Stimulated activated CD4-positive, alpha-beta T cell treated with anti-CD3 and anti-CD28 coated beads, Interleukin-4, amount 100 ng/mL, for 48 hours (primary cell): ENCODE data around the gene MUC20.
"Not testable (repeated sequence)": the region's sequence is repeated elsewhere in the genome, so short reads cannot be mapped to it uniquely, and the experiment has no call there.

Experiments
- DNase-seq, 2 donors: peaks; one replicate each; pipeline ENCODE4 v3.0.0-alpha.2; 2020; ENCODE audit warnings: low read depth in 2 of 2

MUC20 gene

DNA sequence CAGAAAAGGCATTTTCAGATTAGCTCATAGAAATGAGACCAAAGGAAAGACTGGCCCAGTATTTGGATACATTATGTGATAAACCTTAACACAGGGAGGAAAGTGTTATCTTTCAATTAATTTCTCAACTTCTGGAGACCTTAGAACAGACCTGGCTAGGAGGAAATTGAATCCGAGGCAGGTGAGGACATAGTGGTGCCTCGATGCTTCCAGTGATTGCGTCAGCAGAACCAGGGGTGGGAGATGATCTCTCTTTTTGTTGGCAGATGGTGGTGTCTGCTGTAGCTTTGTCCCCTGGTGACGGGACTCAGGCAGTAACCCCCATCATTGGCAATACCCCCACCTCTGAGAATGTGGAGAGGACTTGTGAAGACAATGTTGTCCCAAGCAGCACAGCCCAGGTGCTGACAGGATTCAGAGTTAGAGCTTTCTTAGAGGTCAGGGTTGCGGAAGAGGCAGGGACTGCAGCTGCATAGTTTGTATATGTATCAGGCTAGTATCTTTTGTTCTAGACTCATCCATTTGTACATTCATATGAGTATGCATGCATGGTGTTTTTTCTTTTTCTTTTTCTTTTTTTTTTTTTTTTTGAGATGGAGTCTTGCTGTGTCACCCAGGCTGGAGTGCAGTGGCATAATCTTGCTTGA lies 27.9 kb upstream of the MUC20 start:
- DNase-seq = no peak

DNA sequence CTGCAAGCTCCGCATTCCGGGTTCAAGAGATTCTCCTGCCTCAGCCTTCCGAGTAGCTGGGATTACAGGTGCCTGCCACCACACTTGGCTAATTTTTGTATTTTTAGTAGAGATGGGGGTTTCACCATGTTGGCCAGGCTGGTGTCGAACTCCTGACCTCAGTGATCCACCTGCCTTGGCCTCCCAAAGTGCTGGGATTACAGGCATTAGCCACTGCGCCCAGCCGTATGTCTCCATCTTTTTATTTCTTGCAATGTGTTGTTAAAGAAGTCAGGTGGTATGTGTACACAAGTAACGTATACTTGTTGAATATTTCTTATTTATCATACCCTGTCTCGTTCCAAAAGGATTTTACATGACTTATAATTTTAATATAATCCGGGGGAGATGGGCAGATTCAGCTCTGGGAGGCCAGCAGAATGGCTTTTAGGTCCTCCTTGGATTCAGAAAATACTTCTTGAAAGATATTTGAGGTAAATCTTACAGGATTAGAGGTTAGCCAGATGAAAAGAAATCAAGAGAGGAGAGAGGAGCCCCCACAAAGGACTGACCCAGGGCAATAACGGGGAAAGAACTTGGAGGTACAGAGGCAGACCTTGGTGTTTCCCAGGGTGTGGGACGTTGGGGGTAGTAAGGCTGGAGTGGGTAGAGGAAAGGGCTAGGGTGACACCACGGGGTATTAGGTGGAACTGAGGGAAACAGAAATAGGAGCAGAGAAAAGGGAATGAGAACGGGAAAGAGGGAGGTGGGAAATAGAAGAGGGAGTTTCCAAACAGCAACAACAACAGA lies 27.2 kb upstream of the MUC20 start:
- DNase-seq = no peak

DNA sequence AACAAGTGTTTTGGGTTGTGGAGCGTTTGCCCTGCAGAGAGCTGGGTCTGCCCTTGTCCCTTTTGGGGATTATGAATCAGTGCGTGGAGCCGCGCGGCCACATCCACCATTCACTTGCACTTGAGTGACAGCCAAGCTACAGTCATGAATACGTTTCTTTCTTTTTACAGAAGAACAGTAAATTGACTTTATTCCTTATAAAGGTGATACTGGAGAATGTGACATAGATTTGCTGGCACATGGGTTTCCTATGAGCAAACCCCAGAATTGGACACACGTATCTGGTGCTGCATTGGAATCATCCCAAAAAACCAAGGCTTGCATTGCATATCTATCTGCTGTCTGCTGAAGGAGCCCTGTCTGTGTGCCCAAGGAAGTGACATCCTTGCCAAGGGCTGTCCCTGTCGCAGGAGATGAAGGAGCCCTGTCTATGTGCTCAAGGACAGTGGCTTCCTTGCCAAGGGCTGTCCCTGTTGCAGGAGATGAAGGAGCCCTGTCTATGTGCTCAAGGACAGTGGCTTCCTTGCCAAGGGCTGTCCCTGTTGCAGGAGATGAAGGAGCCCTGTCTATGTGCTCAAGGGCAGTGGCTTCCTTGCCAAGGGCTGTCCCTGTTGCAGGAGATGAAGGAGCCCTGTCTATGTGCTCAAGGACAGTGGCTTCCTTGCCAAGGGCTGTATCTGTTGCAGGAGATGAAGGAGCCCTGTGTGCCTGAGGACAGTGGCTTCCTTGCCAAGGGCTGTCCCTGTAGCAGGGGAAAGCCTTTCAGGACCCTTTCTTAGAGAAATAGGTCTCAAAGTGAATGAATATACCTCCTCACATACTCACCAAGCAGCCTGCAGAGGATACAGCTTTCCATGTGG lies 26.3 kb upstream of the MUC20 start:
- not testable (repeated sequence) for DNase-seq

DNA sequence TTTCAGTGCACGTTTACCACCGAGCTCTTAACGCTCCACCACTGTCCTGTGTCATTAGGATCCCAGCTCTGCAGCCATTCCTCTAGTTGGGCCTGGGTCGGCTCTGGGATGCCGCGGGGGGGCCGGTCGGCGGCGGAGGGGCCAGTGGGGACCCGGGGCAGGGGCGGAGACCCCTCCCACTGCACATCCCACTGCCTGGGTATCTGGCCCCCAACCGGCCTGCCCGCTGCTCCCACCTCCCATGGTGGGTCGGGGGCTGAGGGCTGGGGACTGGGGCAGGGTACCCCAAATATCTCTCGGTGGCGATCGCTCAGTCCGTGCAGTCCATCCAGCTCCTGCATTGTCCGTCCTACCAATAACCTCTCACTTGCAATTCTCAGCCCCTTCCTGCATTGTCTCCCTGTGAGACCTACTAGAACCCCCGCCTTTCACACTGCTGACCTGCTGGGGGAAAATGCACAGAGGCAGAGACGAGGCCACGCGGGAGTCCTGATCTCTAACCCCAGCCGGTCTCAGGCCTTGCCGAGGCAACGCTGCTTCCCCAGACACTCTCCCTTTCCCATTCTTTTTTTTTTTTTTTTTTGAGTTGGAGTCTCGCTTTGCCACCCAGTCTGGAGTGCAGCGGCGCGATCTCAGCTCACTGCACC lies 24.0 kb upstream of the MUC20 start:
- no peak for DNase-seq

DNA sequence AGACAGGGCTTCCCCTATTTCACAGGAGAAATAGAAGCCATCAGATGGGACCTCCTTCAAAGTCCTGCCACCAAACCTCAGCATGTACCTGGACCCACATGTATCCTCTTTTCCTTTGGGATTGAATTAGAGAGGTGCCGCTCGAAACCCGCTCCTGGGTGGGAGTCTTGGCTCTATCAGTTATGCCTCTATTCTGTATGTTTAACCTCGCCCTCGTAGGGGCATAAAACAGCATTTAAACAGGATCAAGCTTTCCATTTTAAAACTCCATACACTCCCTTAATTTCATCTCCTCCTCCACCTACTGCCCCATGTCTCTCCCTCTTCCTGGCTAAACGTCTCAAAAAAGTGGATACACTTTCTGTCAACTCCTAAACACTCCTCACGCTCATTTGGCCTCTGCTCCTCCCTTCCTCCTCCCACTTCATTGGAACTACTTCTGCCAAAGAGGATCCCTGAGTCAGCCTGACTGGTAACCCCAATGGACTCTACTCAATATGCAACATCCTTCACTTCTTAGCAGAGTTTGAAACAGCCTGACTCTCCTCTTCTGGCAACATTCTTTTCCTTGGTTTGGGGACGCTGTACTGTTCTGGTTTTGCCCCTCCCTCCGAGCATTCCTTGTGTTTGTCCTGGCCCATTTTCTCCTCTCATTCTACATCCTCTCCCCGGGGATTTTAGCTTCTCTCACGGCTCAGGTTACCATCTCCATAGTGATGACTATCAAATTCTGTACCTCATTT lies 23.0 kb upstream of the MUC20 start:
- DNase-seq = no peak

DNA sequence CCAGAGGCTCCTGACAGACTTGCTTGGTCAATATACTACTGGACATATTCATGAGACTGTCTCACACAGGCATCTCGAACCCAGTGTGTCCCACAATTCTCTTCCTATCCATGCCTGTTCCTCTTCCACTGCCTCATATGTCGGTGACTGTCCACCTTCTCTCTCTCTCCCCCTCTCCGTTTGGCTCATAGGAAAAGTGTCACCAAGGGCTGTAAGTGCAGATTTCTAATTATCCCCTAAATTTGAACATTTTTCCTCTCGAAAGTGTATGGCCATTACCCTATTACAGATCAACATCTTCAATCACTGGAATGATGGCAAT lies 22.5 kb upstream of the MUC20 start:
- no peak for DNase-seq

DNA sequence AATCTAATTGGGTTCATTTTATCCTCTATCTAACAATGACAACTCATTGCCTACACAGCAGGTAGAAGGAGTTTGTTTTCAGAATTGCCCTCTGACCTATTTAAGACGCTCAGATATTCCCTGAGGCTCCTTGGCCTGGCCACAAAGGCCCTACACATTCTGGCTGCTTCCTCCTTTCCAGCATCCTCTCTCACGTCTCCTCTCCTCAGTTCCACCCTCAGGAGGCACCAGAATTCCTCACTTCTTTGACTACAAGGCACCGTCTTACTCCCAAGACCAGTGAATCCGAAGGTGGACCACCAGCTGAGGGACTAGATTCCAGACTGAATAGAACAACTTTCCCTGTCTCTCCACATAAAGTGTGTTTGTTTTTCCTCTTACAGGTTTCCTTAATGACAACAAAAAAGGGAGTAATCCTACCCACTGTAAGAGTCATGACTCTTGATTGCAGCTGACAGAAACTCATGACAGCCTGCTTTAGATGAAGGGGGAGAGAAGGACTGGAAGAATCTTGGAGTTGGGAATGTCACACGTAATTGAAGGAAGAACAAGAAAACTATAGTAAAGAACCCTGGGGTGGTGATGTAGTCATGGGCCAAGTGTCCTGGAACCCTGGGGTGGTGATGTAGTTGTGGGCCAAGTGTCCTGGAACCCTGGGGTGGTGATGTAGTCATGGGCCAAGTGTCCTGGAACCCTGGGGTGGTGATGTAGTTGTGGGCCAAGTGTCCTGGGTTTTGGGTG lies 22.0 kb upstream of the MUC20 start:
- no peak for DNase-seq

DNA sequence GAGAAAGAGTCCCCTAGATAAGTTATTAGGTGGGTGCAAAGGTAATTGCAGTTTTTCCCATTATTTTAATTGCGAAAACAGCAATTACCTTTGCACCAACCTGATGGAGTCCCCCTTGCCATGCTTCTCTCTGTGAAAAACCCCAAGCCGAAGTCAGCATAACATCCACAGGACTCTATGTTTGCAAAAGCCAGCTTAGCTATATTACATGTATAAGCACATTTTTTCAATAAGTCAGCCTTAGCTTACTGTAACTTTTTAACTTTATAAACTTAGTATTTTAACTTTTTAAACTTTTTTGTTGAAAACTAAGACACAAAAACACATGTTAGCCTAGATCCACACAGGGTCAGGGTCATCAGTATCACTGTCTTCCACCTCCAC lies 21.4 kb upstream of the MUC20 start:
- no peak for DNase-seq

DNA sequence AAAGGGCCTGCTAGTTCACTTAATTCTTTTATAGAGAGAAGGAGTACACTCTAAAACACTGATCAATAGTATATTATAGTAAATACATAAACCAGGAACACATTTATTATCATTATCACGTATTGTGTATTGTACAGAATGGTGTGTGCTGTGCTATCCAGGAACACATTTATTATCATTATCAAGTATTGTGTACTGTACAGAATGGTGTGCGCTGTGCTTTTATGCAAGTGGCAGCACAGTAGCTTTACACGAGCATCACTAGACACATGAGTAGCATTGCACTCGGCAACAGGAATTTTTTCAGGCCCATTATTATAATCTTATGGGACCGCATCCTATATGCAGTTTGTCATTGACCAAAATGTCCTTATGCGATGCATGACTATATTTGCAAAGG lies 20.9 kb upstream of the MUC20 start:
- no peak for DNase-seq

DNA sequence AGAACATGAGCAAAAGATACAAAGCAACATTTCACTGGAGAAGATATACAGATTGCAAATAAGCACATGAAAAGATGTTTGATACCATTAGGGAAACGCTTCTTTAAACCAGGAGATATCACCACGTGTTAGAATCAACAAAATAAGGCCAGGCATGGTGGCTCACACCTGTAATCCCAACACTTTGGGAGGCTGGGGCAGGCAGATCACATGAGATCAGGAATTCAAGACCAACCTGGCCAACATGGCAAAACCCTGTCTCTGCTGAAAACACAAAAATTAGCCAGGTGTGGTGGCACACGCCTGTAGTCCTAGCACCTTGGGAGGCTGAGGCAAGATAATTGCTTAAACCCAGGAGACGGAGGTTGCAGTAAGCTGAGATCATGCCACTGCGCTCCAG lies 20.5 kb upstream of the MUC20 start:
- no peak for DNase-seq

DNA sequence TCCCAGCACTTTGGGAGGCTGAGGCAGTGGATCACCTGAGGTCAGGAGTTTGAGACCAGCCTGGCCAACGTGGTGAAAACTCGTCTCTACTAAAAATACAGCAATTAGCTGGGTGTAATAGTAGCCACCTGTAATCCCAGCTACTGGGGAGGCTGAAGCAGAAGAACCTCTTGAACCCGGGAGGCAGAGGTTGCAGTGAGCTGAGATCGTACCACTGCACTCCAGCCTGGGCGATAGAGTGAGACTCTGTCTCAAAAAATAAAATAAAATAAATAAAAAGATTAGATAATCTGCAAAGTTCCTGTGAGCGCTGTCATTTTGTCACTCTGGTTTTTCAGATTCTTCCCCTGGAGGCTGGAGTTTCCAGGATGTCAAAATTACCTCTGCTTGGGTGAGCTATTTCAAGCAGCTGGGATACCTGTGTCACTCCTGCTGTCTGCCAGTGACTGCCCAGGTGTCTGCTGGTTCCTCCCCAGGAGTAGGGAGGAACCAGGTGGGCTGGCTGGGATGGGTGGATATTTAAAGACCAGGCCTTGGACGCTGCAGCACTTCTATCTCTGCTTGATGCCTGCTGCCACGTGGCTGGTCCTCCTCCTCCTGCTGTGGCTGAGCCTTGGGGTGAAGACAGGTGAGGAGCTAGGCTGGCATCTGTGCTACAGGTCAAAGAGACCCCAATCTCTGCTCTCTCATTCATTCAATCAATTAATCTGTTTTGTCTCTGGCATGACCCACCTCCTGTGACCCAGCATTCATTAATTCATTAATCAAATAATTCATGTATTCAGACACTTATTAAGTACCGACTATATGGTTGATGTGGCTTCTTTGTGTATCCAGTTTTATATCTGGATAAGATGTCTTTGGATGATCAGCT lies 19.5 kb upstream of the MUC20 start:
- DNase-seq = no peak

DNA sequence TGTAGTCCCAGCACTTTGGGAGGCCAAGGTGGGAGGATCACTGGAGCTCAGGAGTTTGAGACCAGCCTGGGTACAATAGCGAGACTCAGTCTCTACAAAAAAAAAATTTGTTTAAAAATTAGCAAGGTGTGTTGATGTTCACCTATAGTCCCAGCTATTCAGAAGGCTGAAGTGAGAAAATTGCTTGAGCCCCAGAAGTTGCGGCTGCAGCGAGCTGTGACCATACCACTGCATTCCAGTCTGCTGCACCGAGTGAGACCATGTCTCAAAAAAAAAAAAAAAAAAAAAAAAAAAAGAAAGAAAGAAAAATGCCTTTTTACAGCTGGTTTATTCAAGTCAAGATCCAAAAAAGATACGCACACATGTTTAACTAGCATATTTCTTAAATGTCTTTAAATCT lies 17.0 kb upstream of the MUC20 start:
- no peak for DNase-seq

DNA sequence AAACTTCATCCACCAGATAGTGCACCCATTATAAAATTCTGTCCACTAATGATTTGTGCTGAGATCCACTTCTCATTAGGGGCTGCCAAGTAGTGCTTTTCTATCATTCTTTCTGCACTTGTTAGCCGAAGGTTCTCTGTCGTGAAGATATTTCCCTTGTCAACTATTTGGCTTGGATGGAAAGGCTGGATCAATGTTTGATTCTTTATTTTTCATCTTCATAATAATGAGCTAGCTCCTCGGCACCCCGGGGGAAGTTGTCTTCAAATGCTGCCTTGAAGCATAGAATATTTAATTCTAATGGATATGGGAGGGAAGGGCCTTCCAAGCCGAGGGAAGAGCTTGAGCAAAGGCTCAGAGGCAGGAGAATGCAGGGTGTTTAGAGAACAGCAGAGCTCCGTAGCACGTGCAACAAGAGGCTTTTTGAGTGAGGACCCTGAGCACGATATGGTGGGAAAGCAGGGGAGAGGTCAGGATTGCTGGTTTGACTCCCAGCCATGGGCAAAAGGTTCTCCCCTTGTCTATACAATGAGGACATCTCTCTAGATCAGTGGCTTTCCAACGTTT lies 16.3 kb upstream of the MUC20 start:
- no peak for DNase-seq

DNA sequence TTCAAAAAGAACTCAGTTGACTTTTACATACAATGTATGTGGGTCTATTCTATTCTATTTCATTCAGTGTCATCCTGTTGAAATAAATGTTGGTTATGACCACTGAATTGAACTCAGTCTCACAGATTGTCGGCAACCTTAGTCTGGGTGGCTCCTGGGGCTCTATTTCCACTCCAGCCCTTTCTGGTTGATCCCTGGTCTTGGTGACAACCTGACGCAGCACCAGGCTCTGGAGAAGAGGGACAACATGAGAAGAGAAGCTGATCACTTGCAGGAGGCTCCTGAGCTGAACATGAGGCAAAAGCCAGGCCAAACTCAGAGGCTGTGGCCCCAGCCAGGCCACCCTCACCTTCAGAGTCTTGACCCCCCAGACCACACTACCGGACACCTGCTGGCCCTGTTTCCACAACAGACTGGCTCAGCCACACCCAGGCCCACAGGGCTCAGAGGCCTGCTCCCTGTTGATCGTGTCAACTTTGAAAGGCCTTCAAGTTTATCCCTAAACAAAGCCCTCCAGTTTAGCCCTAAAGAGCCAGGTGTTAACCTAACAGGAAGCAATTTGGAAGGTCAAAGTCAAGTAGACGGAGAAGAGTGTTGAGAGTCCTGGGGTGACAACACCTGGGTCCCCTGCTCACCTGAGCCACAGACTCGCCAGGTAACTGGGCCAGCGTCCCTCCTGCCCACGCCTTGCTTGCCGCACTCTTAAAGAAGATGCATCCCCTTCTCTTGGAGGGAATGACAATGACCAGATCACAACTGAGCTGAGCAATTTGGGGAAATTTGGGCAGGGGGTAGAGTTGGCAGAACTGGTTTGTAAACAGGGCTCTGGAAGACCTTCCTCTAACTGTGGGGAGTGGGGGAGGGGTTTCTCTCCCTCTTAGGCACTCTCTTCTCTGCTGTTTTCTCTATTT lies 15.4 kb upstream of the MUC20 start:
- DNase-seq = no peak

DNA sequence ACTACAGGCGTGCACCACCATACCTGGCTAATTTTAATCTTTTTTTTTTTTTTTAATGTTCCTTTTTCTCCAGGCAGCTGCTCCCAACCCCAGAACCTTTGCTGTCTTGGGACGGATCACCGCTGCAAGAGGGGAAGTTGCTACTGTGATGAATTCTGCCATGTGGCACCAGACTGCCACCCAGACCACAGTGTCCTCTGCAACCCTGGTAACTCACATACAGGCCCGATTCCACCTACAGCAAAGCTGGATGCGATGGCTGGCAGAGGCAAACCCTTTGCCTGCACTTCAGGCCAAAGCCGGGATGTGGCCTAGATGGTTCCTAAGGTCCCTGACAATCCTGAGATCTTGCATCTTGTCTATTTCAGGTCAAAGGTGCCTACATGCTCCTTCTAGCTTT lies 12.7 kb upstream of the MUC20 start:
- DNase-seq = no peak

DNA sequence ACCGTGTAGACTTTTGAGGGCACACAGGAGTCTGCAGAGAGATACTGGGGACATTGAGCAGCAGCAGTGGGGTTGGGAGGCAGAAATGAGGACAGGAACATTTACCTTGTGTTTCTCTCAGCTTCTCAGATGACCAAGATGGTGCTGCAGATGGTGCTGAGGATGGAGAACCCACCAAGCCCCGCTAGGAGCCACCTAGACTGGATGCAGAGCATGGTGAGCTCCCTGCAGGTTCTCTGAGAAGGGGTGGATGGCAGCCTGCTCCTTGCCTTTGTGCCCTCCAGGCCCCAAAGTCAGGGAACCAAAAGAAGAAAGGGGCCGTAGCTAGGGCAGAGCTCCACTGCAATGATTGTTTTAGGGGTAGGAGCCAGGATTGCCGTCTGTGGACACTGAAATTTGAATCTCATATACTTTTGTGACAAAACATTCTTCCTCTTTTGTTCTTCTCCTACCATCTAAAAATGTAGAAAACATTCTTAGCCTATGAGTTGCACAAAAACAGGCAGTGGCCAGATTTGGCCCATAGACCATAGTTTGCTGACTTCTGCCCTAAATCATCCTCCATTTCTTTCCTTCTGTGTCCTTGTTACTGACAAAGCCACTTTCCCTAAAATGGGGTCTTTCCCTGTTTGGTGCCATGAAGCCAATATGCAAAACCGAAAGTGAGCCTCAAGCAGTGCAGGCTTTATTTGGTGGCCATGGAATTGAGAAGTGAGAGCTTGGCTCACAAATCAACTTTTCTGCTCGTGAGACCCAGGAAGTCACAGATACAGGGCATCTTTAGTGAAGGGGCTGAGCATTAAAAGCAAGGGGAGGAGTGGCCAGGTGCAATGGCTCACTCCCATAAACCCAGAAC lies 11.9 kb upstream of the MUC20 start:
- DNase-seq = no peak

DNA sequence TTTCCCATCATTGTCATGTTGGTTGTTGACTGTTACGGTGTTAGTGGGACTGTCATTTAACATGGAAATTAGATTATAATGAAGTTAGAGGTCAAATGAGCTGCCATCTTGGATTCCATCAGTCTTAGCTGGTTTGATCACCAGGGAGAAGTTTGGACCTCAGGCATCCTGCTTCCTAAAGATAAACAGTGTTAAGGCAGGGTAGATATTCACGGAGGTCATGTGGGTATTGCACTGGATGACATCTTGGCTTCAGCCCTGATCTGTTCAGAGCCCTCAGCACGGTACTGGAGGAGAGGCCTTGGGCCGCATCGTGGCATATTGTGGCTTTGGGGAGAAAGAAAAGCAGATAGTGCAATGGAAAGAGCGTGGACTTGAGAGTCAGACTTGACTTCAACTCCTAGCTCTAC lies 11.1 kb upstream of the MUC20 start:
- DNase-seq = no peak
